ENCODE measurements around the gene NACC1. TPM values are rescaled to one million over a fixed set of nuclear protein-coding genes. Genes with fewer than 3 reads are reported as not detected.
"Not testable (repeated sequence)": the region's sequence is repeated elsewhere in the genome, so short reads cannot be mapped to it uniquely, and the experiment has no call there.

The NACC1 gene
- total RNA-seq, 1 experiment from 2014 or later, result 60.5 TPM

GRCh38 chr19:13154241-13154778 is 36.2 kb downstream of the NACC1 start:
- peak; percentile 52 for DNase-seq (ENCODE audit: low spot score)

GRCh38 chr19:13154911-13155471 is 36.9 kb downstream of the NACC1 start:
- DNase-seq (ENCODE audit: low spot score), result peak; percentile 47
- in situ Hi-C loops (cut with HindIII; ENCODE audit: low sequenced_read_pairs), result no loop called here

More at GRCh38 chr19:13154241-13154778, 36.2 kb downstream of the NACC1 start:
- in situ Hi-C loops (cut with HindIII; ENCODE audit: low sequenced_read_pairs), result no loop called here

DNA sequence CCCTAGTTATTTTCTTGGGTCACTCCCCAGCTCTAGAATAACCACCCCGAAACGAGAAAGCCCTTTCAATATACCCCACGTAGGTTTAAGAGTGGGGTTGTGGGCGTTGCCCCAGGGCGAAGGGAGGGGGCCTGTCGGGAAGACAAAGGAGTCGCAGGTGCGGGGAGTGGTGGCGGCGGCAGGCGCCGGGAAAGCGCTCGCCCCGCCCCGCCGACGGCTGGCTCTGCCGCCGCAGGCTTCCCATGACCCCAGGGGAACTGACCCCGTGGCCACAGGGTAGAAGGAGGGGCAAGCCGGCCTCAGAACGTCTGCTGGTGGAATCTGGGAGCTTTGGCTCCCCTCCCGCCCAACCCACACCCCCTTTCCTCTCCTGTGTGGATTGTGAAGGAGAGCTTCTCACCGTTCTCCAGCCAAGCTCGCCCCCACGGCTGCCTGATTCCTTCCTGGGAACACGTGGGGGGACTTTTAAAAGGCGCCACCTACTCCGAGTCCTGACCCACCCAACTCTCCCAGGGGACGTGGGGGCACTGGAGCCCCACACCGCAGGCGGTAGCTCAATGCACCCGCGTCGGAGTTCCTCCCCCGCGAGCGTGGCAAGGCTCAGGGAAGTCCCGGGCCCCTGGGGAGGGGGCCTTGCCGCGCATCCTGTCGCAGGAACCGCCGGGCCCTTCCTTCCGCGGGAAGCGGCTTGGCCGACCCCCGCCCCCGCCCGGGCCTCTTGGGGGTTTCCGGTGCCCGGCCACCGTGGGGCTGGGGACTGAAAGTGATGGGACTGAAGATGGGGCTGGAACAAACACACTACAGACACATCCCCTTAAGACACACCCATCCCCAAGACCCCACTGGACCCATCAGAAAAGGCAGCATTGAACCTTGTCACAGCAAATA is 37.7 kb downstream of the NACC1 start:
- in situ Hi-C loops (cut with HindIII; ENCODE audit: low sequenced_read_pairs), result no loop called here
- peak; percentile 47 for DNase-seq (ENCODE audit: low spot score)

DNA sequence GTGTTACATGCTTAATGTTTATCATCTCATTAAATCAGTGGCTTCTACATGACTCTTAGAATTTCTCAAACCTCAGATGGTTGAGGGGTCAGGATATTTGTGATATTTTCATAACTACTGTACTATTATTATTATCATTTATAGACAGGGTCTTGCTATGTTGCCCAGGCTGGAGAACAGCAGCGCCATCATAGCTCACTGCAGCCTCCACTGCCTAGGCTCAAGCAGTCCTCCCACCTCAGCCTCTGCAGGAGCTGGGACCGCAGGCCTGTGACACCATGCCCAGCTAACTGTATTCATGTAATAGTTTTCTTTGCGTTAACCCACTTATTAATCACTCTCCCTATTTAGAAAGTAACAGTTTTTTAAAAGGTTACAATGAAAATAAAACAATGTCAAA is 41.6 kb downstream of the NACC1 start:
- DNase-seq (ENCODE audit: low spot score), result no peak
- in situ Hi-C loops (cut with HindIII; ENCODE audit: low sequenced_read_pairs), result no loop called here

- no peak for DNase-seq (ENCODE audit: low spot score)
- in situ Hi-C loops (cut with HindIII; ENCODE audit: low sequenced_read_pairs), result no loop called here
These were observed 42.5 kb downstream of the NACC1 start for GRCh38 chr19:13160557-13160956.

- DNase-seq (ENCODE audit: low spot score), result peak; percentile 92
- in situ Hi-C loops (cut with HindIII; ENCODE audit: low sequenced_read_pairs), result no loop called here
These were observed 44.9 kb downstream of the NACC1 start for GRCh38 chr19:13162724-13163608.

GRCh38 chr19:13163609-13164342 is 45.7 kb downstream of the NACC1 start:
- peak; percentile 57 for DNase-seq (ENCODE audit: low spot score)
- in situ Hi-C loops (cut with HindIII; ENCODE audit: low sequenced_read_pairs), result no loop called here

GRCh38 chr19:13164343-13165161 is 46.5 kb downstream of the NACC1 start:
- in situ Hi-C loops (cut with HindIII; ENCODE audit: low sequenced_read_pairs), result no loop called here
- peak; percentile 58 for DNase-seq (ENCODE audit: low spot score)

- in situ Hi-C loops (cut with HindIII; ENCODE audit: low sequenced_read_pairs), result no loop called here
- DNase-seq (ENCODE audit: low spot score), result no peak
These were observed 47.3 kb downstream of the NACC1 start for GRCh38 chr19:13165162-13165997.

DNA sequence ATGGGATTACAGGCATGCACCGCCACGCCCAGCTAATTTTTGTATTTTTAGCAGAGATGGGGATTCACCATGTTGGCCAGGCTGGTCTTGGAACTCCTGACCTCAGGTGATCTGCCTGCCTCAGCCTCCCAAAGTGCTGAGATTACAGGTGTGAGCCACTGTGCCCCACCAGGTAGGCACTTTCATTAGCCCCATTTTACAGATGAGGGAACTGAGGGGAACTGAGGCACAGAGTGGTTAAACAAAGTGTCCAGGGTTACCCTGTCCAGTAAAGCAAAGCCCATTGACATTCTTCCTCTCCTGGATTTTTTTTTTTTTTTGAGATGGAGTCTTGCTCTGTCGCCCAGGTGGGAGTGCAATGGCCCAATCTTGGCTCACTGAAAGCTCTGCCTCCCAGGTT is 48.1 kb downstream of the NACC1 start:
- DNase-seq (ENCODE audit: low spot score); in situ Hi-C loops (cut with HindIII; ENCODE audit: low sequenced_read_pairs): not testable (repeated sequence)

DNA sequence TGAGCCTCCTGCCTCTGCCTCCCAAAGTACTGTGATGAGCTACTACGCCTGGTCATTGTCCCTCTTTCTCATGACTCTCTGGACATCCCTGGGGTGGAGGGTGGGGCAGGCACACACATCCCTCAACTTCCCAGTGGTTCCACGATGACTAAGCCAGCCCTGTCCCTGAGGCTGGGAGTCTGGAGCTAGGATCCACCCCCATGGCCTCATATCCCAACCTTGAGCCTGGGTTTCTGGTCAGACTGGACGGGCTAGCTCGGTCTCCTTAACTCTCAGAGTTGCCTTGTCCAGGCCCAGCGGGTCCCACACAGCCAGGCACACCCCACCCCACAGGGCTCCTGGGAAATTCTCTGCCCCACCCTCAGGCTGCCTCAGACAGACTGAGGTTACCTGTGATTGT is 51.7 kb downstream of the NACC1 start:
- DNase-seq (ENCODE audit: low spot score), result no peak
- in situ Hi-C loops (cut with HindIII; ENCODE audit: low sequenced_read_pairs), result no loop called here

DNA sequence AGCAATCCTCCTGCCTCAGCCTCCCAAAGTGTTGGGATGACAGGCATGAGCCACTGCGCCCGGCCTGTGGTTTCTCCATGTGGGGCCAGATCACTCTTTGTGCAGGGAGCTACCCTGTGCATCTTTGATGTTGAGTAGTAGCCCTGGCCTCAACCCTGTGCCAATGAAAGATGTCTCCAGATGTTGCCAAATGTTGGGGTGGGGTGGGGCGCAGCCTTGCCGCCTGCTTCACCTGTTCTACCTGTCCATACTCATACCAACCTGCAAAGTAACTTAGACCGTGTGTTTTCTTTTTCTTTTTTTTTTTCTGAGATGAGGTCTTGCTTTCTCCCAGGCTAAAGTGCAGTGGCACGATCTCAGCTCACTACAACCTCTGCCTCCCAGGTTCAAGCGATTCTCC is 53.1 kb downstream of the NACC1 start:
- DNase-seq (ENCODE audit: low spot score), result no peak
- in situ Hi-C loops (cut with HindIII; ENCODE audit: low sequenced_read_pairs), result no loop called here

GRCh38 chr19:13172346-13173138 is 54.5 kb downstream of the NACC1 start:
- in situ Hi-C loops (cut with HindIII; ENCODE audit: low sequenced_read_pairs), result no loop called here
- DNase-seq (ENCODE audit: low spot score), result peak; percentile 61

GRCh38 chr19:13173139-13173737 is 55.2 kb downstream of the NACC1 start:
- in situ Hi-C loops (cut with HindIII; ENCODE audit: low sequenced_read_pairs), result no loop called here
- no peak for DNase-seq (ENCODE audit: low spot score)

DNA sequence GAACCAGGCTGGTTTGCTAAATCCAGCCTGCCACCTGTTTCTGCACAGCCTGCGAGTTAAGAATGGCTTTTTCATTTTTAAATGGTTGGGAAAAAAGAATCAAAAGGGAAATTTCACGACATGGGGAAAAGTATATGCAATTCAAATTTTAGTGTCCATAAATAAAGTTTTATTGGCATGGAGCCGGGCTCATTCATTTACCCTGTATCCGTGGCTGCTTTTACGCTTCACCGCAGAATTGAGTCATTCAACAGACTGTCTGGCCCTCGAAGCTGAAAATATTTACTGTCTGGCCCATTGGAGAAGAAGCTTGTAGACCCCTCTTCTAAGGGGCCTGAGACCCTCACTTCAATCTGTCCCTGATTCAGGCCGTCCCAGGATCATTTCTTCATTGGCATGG is 58.3 kb downstream of the NACC1 start:
- in situ Hi-C loops (cut with HindIII; ENCODE audit: low sequenced_read_pairs), result no loop called here
- no peak for DNase-seq (ENCODE audit: low spot score)

DNA sequence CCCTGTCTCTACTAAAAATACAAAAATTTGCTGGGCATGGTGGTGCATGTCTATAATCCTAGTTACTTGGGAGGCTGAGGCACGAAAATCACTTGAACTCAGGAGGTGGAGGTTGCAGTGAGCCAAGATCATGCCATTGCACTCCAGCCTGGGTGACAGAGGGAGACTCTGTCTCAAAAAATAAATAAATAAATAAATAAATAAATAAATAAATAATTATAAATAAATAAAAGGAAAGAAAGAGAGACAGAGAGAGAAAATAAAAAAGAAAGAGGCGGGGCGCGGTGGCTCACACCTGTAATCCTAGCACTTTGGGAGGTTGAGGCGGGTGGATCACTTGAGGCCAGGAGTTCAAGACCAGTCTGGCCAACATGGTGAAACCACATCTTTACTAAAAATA is 59.5 kb downstream of the NACC1 start:
- DNase-seq (ENCODE audit: low spot score); in situ Hi-C loops (cut with HindIII; ENCODE audit: low sequenced_read_pairs): not testable (repeated sequence)

Measured in G401 (cell line).